GM12873 (cell line): Measurements from ENCODE around the gene RAC3.

Source experiments
- CTCF ChIP-seq: IDR thresholded peaks from 2 replicates; pipeline ENCODE4 v1.5.1; 2012; ENCODE audit warnings: low read depth, mild to moderate bottlenecking, moderate library complexity, low read length, control low read depth; ENCODE audit not compliant: insufficient read depth; ENCODE audit errors: missing control alignments

Gene RAC3

GRCh38 chr17:82054351-82055022, 23.0 kb downstream of the RAC3 start:
- TF ChIP-seq CTCF, result no peak

GRCh38 chr17:82055023-82055964, 23.8 kb downstream of the RAC3 start:
- no peak for TF ChIP-seq CTCF

GRCh38 chr17:82055965-82056728, 24.7 kb downstream of the RAC3 start:
- TF ChIP-seq CTCF, result no peak

- no peak for TF ChIP-seq CTCF
These were observed 25.5 kb downstream of the RAC3 start for GRCh38 chr17:82056729-82057621.

GRCh38 chr17:82058230-82058854, 26.9 kb downstream of the RAC3 start:
- no peak for TF ChIP-seq CTCF

- TF ChIP-seq CTCF, result no peak
These were observed 27.4 kb downstream of the RAC3 start for GRCh38 chr17:82058855-82059249.
